Esophagus muscularis mucosa (tissue), 4 donors: ENCODE results near the gene SIRT5. TPM values are rescaled to one million over a fixed set of nuclear protein-coding genes. Genes with fewer than 3 reads are reported as not detected.

Experiments used
- DNase-seq: peaks from one replicate; pipeline ENCODE4 v3.0.0-alpha.2; 2017; ENCODE audit errors: extremely low spot score
- H3K27ac ChIP-seq, 4 donors: fragments of 200-600 bp; sonication (generic); replicated peaks in 1 of 4; 1 replicate in 3 of 4; 2 replicates in 1 of 4; pipeline ENCODE4 v1.5.1; 2016 to 2019; ENCODE audit warnings: mild to moderate bottlenecking in 1 of 4
- H3K27me3 ChIP-seq, 4 donors: fragments of 200-600 bp; sonication (generic); one replicate each; pipeline versions ENCODE4 v1.5.1 to v1.6.0; 2016 to 2019
- H3K36me3 ChIP-seq, 4 donors: fragments of 200-600 bp; sonication (generic); one replicate each; pipeline ENCODE4 v1.5.1; 2016 to 2019
- H3K4me1 ChIP-seq, 4 donors: fragments of 200-600 bp; sonication (generic); one replicate each; pipeline ENCODE4 v1.5.1; 2016 to 2019
- H3K4me3 ChIP-seq, 4 donors: fragments of 200-600 bp; sonication (generic); 1 replicate in 2 of 4; 2 replicates in 2 of 4; pipeline ENCODE4 v1.5.1; 2016 to 2019; ENCODE audit warnings: mild to moderate bottlenecking in 4 of 4, moderate library complexity in 1 of 4
- H3K9me3 ChIP-seq, 4 donors: fragments of 200-600 bp; sonication (generic); 1 replicate in 3 of 4; 2 replicates in 1 of 4; pipeline ENCODE4 v1.5.1; 2016 to 2019
- CTCF ChIP-seq, 3 experiments: fragments of 200-600 bp in 2 of 3; fragments of 450-650 bp in 1 of 3; sonication (generic) in 2 of 3; IDR thresholded peaks; one replicate each; pipeline ENCODE4 v1.5.1; 2017 to 2019; ENCODE audit warnings: antibody characterized with exemption in 3 of 3, mild to moderate bottlenecking in 2 of 3, moderate library complexity in 1 of 3
- EP300 ChIP-seq: sonication (generic); formaldehyde crosslinking; IDR thresholded peaks from one replicate; pipeline ENCODE4 v1.6.1; 2017; ENCODE audit warnings: antibody characterized with exemption
- POLR2A ChIP-seq: fragments of 450-650 bp; IDR thresholded peaks from one replicate; pipeline ENCODE4 v1.6.1; 2017; ENCODE audit warnings: antibody characterized with exemption, moderate library complexity, mild to moderate bottlenecking, low read depth
- POLR2AphosphoS5 ChIP-seq, 2 donors: sonication (generic); formaldehyde crosslinking; IDR thresholded peaks; one replicate each; pipeline ENCODE4 v1.6.1; 2017; ENCODE audit warnings: antibody characterized with exemption in 2 of 2
- WGBS: methylation state at CpG from one replicate; pipeline ENCODE4 v1.1.5; 2018; 5-methylcytosine and 5-hydroxymethylcytosine counted together
- intact Hi-C: fragments of 100-400 bp; cut with DNase I; formaldehyde crosslinking; loops from one replicate; pipeline ENCODE4 v1.15.1; 2023
- total RNA-seq, 4 donors: library from RNA; depleted of rRNA; stranded (reverse); fragments of >200 nt; gene quantifications; one replicate each; pipeline versions ENCODE4 v1.1.0 to v1.2.1, GENCODE V29; 2016

Gene SIRT5
- total RNA-seq = 10 to 100 TPM in 3 of 4 donors, 1 to 10 TPM in 1; 7.8 to 14.5 (median 12.6) TPM

- intact Hi-C loops = loop anchor here (5.0 kb wide), 2 partner anchors 38 to 237 kb away; no protein-coding TSS in a partner anchor
- peaks cover 13 to 25% (median 17%) of the 10 kb centered on the region in 4 donors for H3K4me1 ChIP-seq
- peak within 1 kb of the TSS; percentile 92 to 99 (median 97) for H3K27ac ChIP-seq
- under 1% methylated on average over 34 of the region's 52 CpGs for WGBS
- H3K9me3 ChIP-seq = no peaks in the 10 kb centered on the region
- TF ChIP-seq POLR2AphosphoS5 (IDR thresholded peaks at IDR 0.05) (peak; percentile 69 to 91), EP300 (no peak), POLR2A (peak; percentile 78), CTCF (IDR thresholded peaks at IDR 0.05) (no peak)
- DNase-seq = peak; percentile 95
- no peaks in the 10 kb centered on the region for H3K27me3 ChIP-seq
- peaks cover 0 to 4% (median under 1%) of the 10 kb centered on the region in 4 donors for H3K36me3 ChIP-seq
- peak within 1 kb of the TSS; percentile 74 to 96 (median 86) for H3K4me3 ChIP-seq
Observed at GRCh38 chr6:13574571-13575376, at the start of gene SIRT5. TSS of gene SIRT5 (plus strand) at chr6:13574601. CDS start at chr6:13584111, 9,510 bp downstream.

GRCh38 chr6:13524801-13525508, 49.4 kb upstream of the SIRT5 start:
- no peak for TF ChIP-seq POLR2A
- no peak for TF ChIP-seq POLR2AphosphoS5 (IDR thresholded peaks at IDR 0.05)
- TF ChIP-seq EP300 = no peak
- TF ChIP-seq CTCF (IDR thresholded peaks at IDR 0.05) = no peak
- H3K36me3 ChIP-seq = no peaks in the 10 kb centered on the region
- intact Hi-C loops = no loop called here
- DNase-seq = no peak
- no peak overlapping the region for H3K4me3 ChIP-seq
- no peaks in the 10 kb centered on the region for H3K27me3 ChIP-seq
- peaks cover 0 to 48% (median 13%) of the 10 kb centered on the region in 4 donors for H3K4me1 ChIP-seq
- 96% methylated on average over 12 of the region's 12 CpGs for WGBS
- H3K27ac ChIP-seq = no peak overlapping the region
- no peaks in the 10 kb centered on the region for H3K9me3 ChIP-seq

- H3K27me3 ChIP-seq = no peaks in the 10 kb centered on the region
- H3K9me3 ChIP-seq = no peaks in the 10 kb centered on the region
- WGBS = 68% methylated on average over 1 of the region's 1 CpG
- no peaks in the 10 kb centered on the region for H3K36me3 ChIP-seq
- TF ChIP-seq CTCF (IDR thresholded peaks at IDR 0.05) = no peak
- no peak for TF ChIP-seq POLR2A
- no peak for TF ChIP-seq POLR2AphosphoS5 (IDR thresholded peaks at IDR 0.05)
- no peak for TF ChIP-seq EP300
- intact Hi-C loops = no loop called here
- DNase-seq = no peak
- no peak overlapping the region for H3K4me3 ChIP-seq
- peak overlapping the region in 3 of 4 donors; percentile 16 to 63 (median 23) for H3K27ac ChIP-seq
- H3K4me1 ChIP-seq = peaks cover 0 to 48% (median 13%) of the 10 kb centered on the region in 4 donors
Observed at GRCh38 chr6:13526357-13526726, 48.1 kb upstream of the SIRT5 start.

- DNase-seq = no peak
- intact Hi-C loops = no loop called here
- H3K9me3 ChIP-seq = no peaks in the 10 kb centered on the region
- H3K4me3 ChIP-seq = no peak overlapping the region
- 71% methylated on average over 17 of the region's 17 CpGs for WGBS
- peaks cover 0 to 48% (median 13%) of the 10 kb centered on the region in 4 donors for H3K4me1 ChIP-seq
- no peaks in the 10 kb centered on the region for H3K27me3 ChIP-seq
- TF ChIP-seq POLR2A (no peak), POLR2AphosphoS5 (IDR thresholded peaks at IDR 0.05) (peak; percentile 22 to 40), CTCF (IDR thresholded peaks at IDR 0.05) (no peak)
- H3K27ac ChIP-seq = peak overlapping the region; percentile 47 to 66 (median 57)
- H3K36me3 ChIP-seq = no peaks in the 10 kb centered on the region
Observed at GRCh38 chr6:13526727-13527670, 47.4 kb upstream of the SIRT5 start.
